Adrenal gland (tissue), 12 donors: Measurements from ENCODE around the gene CRELD1. TPM values are rescaled to one million over a fixed set of nuclear protein-coding genes. Genes with fewer than 3 reads are reported as not detected.

Source experiments
- DNase-seq, 7 donors: peaks; one replicate each; pipeline ENCODE4 v3.0.0-alpha.2; 2019 to 2020
- H3K27ac ChIP-seq, 5 donors: fragments of 200-600 bp; sonication (generic) in 4 of 5; 1 replicate in 3 of 5; 2 replicates in 2 of 5; pipeline versions ENCODE4 v1.5.1 to v1.8.0; 2016 to 2020; ENCODE audit warnings: mild to moderate bottlenecking in 1 of 5
- H3K27me3 ChIP-seq: fragments of 200-600 bp; 2 replicates; pipeline ENCODE4 v1.8.0; 2021
- H3K36me3 ChIP-seq, 2 donors: fragments of 200-600 bp; replicated peaks in 1 of 2; 1 replicate in 1 of 2; 2 replicates in 1 of 2; pipeline versions ENCODE4 v1.5.1 to v1.8.0; 2018 to 2022
- H3K4me1 ChIP-seq, 2 donors: fragments of 200-600 bp; replicated peaks in 1 of 2; 1 replicate in 1 of 2; 2 replicates in 1 of 2; pipeline versions ENCODE4 v1.5.1 to v1.8.0; 2018 to 2021
- H3K4me3 ChIP-seq, 4 donors: fragments of 200-600 bp; sonication (generic) in 3 of 4; one replicate each; pipeline ENCODE4 v1.5.1; 2016 to 2018
- H3K9me3 ChIP-seq, 3 donors: fragments of 200-600 bp; sonication (generic) in 1 of 3; replicated peaks in 1 of 3; 1 replicate in 2 of 3; 2 replicates in 1 of 3; pipeline versions ENCODE4 v1.5.1 to v1.8.0; 2016 to 2021
- CTCF ChIP-seq, 6 experiments: fragments of 450-650 bp in 4 of 6; fragments of 200-600 bp in 2 of 6; sonication (generic) in 1 of 6; IDR thresholded peaks; 1 replicate in 5 of 6; 2 replicates in 1 of 6; pipeline versions ENCODE4 v1.5.1 to v1.8.0; 2016 to 2021; ENCODE audit warnings: antibody characterized with exemption in 6 of 6, mild to moderate bottlenecking in 2 of 6, moderate library complexity in 1 of 6
- POLR2A ChIP-seq, 2 donors: fragments of 450-650 bp; IDR thresholded peaks; one replicate each; pipeline ENCODE4 v1.6.1; 2017; ENCODE audit warnings: antibody characterized with exemption in 2 of 2, mild to moderate bottlenecking in 2 of 2, moderate library complexity in 1 of 2
- WGBS, 4 donors: extraction: QIAGEN DNeasy Blood & Tissue Kit in 2 of 4; methylation state at CpG; one replicate each; pipeline versions ENCODE4 v1.1.5 to v1.1.7; 2013 to 2017; 5-methylcytosine and 5-hydroxymethylcytosine counted together
- intact Hi-C, 2 donors: fragments of 100-400 bp; cut with DNase I; formaldehyde crosslinking; loops; one replicate each; pipeline versions ENCODE4 v1.14.1 to v1.15.0; 2022 to 2023
- polyA plus RNA-seq, 3 donors: library from polyadenylated mRNA; stranded (reverse); fragments of 200-250 nt in 2 of 3; fragments of 350-450 nt in 1 of 3; fragmentation: Illumina TruSeq in 1 of 3; extraction: RNeasy Lipid Tissue Mini Kit (QIAGEN cat#74804) in 1 of 3; gene quantifications; one replicate each; pipeline ENCODE4 v1.2.3, GENCODE V29; 2013 to 2014
- total RNA-seq, 9 donors: library from RNA; depleted of rRNA in 4 of 9; stranded (reverse); fragments of >200 nt in 4 of 9; fragments of 120-200 nt in 1 of 9; fragmentation: NEBNext Ultra II Directional in 1 of 9; extraction: Animal tissue kit (Norgen Biotek cat#: 25700) in 1 of 9; gene quantifications; one replicate each; pipeline versions ENCODE4 v1.1.0 to v1.2.4, GENCODE V29; 2013 to 2023
- donor health status: healthy with polysubstance abuse.
- donor health status: Bipolar disorder and iron deficiency.
- donor health status: DM: yes; HTN: yes; CAD: no.
- donor health status: DM: no; HTN: no; CAD: no.
- donor health status: DM: no; HTN: no; CAD: no.
- donor health status: DM: yes; HTN: yes; CAD: no.

The CRELD1 gene
- total and polyA plus RNA-seq, 12 donors, result 28.8 to 137 (median 47.8) TPM

- WGBS, 4 donors, result 0 to 2% (median 1%) methylated on average over 9 to 77 of the region's 77 CpGs; no CpG with 5 or more reads in 1 of the 4 donors
- Histone ChIP-seq H3K27ac (peak overlapping the region in 4 of 5 donors; percentile 89 to 97 (median 93)), H3K36me3 (peaks cover 0 to 37% of the 10 kb centered on the region in 2 donors), H3K9me3 (no peaks in the 10 kb centered on the region), H3K4me3 (peak overlapping the region in 3 of 4 donors; percentile 45 to 98 (median 59)), H3K27me3 (no peaks in the 10 kb centered on the region), H3K4me1 (peaks cover 21 to 24% of the 10 kb centered on the region in 2 donors)
- TF ChIP-seq POLR2A (IDR thresholded peaks at IDR 0.05) (no peak), CTCF (IDR thresholded peaks at IDR 0.05) (peak; percentile 38 to 83 (median 74))
- intact Hi-C loops, result no loop called here
- DNase-seq, result peak; percentile 79 to 92 (median 86)
Observed at GRCh38 chr3:9932843-9933560, 632 bp upstream of the CRELD1 start.

GRCh38 chr3:9934235-9934621 is 594 bp downstream of the CRELD1 start:
- H3K27ac ChIP-seq, result peak overlapping the region; percentile 89 to 97 (median 92)
- H3K4me3 ChIP-seq, result peak overlapping the region; percentile 11 to 98 (median 62)
- H3K36me3 ChIP-seq, result peaks cover 0 to 32% of the 10 kb centered on the region in 2 donors
- intact Hi-C loops, result no loop called here
- TF ChIP-seq POLR2A (IDR thresholded peaks at IDR 0.05) (no peak), CTCF (IDR thresholded peaks at IDR 0.05) (peak in 4 of 6 experiments; percentile 16 to 37 (median 29))
- no peaks in the 10 kb centered on the region for H3K9me3 ChIP-seq
- WGBS, 4 donors, result 8 to 23% (median 17%) methylated on average over 8 to 11 of the region's 11 CpGs
- no peaks in the 10 kb centered on the region for H3K27me3 ChIP-seq
- DNase-seq, result peak in 3 of 7 donors; percentile 39 to 51 (median 46)
- H3K4me1 ChIP-seq, result peaks cover 21 to 24% of the 10 kb centered on the region in 2 donors

- H3K27ac ChIP-seq, result peak overlapping the region in 1 of 5 donors; percentile 94
- H3K4me3 ChIP-seq, result peak overlapping the region in 1 of 4 donors; percentile 59
- H3K4me1 ChIP-seq, result peaks cover 21 to 24% of the 10 kb centered on the region in 2 donors
- no peaks in the 10 kb centered on the region for H3K9me3 ChIP-seq
- TF ChIP-seq POLR2A (IDR thresholded peaks at IDR 0.05) (no peak), CTCF (IDR thresholded peaks at IDR 0.05) (no peak)
- H3K27me3 ChIP-seq, result no peaks in the 10 kb centered on the region
- peaks cover 0 to 25% of the 10 kb centered on the region in 2 donors for H3K36me3 ChIP-seq
- 40 to 64% (median 52%) methylated on average over 4 of the region's 4 CpGs for WGBS, 4 donors
- DNase-seq, result no peak
- intact Hi-C loops, result no loop called here
Observed at GRCh38 chr3:9934993-9935392, 1.4 kb downstream of the CRELD1 start.

DNA sequence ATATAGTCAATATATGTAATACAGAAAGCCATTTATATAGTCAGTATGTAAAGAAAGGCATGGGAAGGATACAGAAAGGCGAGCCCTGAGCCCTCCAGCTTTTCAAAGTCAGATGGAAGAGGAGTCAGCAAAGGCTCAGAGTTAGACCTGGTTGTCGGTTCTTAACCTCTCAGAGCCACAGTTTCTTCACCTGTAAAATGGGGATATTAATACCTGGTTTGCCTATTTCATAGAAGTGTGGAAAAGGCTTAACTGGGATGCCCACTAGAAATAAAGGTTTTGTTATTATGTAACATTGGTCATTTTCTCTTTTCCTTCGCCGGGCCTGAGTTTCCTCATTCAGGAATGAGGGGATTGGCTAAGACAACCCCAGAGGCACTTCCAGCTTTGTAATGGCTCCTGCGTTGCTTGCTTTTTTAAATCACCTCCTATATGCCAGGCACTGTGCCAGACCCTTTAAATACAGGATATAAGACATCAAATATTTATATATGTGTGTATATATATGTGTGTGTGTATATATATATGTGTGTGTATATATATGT is 2.4 kb downstream of the CRELD1 start:
- 81 to 86% (median 83%) methylated on average over 5 of the region's 5 CpGs for WGBS, 4 donors
- intact Hi-C loops, result no loop called here
- Histone ChIP-seq H3K36me3 (peaks cover 0 to 20% of the 10 kb centered on the region in 2 donors), H3K4me3 (no peak overlapping the region), H3K27ac (no peak overlapping the region), H3K27me3 (no peaks in the 10 kb centered on the region), H3K9me3 (no peaks in the 10 kb centered on the region), H3K4me1 (peaks cover 21 to 24% of the 10 kb centered on the region in 2 donors)
- no peak for DNase-seq
- no peak for TF ChIP-seq CTCF (IDR thresholded peaks at IDR 0.05)
- TF ChIP-seq POLR2A (IDR thresholded peaks at IDR 0.05), result no peak
